ENCODE data around the gene PKD1L1. TPM values are rescaled to one million over a fixed set of nuclear protein-coding genes. Genes with fewer than 3 reads are reported as not detected.

The PKD1L1 gene
- polyA plus RNA-seq, 1 of the 3 experiments (the other 2 are of a cell fraction) = 0.10 TPM

GRCh38 chr7:47783456-47784223, 164.6 kb downstream of the PKD1L1 start:
- peak overlapping the region; percentile 96 to 99 for H3K27ac ChIP-seq (ENCODE audit: low read depth in 2 of 2, low read length in 1 of 2)
- peak overlapping the region; percentile 72 for H3K4me2 ChIP-seq
- H3K9me3 ChIP-seq = no peaks in the 10 kb centered on the region
- no peak overlapping the region for H3K4me3 ChIP-seq (ENCODE audit: low read depth in 2 of 2, low read length in 1 of 2)
- no peaks in the 10 kb centered on the region for H3K9me2 ChIP-seq
- WGBS (ENCODE audit: low lambda C conversion rate) = 9% methylated on average over 5 of the region's 5 CpGs
- no peak for DNase-seq
- no peaks in the 10 kb centered on the region for H3K36me3 ChIP-seq (replicated peaks in 1 of 2; ENCODE audit: control insufficient read depth in 1 of 2, insufficient read depth in 2 of 2, low read length in 1 of 2)
- no peaks in the 10 kb centered on the region for H3K27me3 ChIP-seq (ENCODE audit: insufficient read depth)
- H3K79me2 ChIP-seq (ENCODE audit: insufficient read depth) = no peaks in the 10 kb centered on the region
- peak overlapping the region; percentile 78 for H3K9ac ChIP-seq
- H3F3A ChIP-seq (replicated peaks; ENCODE audit: insufficient read depth) = peaks cover 47% of the 10 kb centered on the region
- H4K20me1 ChIP-seq (ENCODE audit: insufficient read depth) = no peaks in the 10 kb centered on the region
- H3K4me1 ChIP-seq (ENCODE audit: control insufficient read depth in 1 of 2, insufficient read depth in 2 of 2, low read depth in 1 of 2, low read length in 1 of 2) = peaks cover 15 to 52% of the 10 kb centered on the region in 2 experiments
- POLR2A ChIA-PET = no interaction called here
- no peak overlapping the region for H2AFZ ChIP-seq (ENCODE audit: low read depth)
- CTCF ChIA-PET = interaction anchor here (0.6 to 1.9 kb wide), 6 partner anchors 11 to 529 kb away, joined by 3 to 4 read pairs (median 3); no protein-coding TSS in a partner anchor
- TF ChIP-seq YY1 (IDR thresholded peaks at IDR 0.05; ENCODE audit: low read depth) (peak; percentile 61; the same call in 1 of the 2 replicates), MEF2A (IDR thresholded peaks at IDR 0.05; ENCODE audit: borderline replicate concordance, low read depth) (peak; percentile 82), ELF1 (IDR thresholded peaks at IDR 0.05) (no peak), TAF1 (IDR thresholded peaks at IDR 0.05; ENCODE audit: borderline replicate concordance, low read depth, low read length) (0 out of 2 replicates have a peak, but pooled peaks have one; percentile 52), GATA2 (CRISPR knock-in tag; IDR thresholded peaks at IDR 0.05) (no peak), MAX (IDR thresholded peaks at IDR 0.05; ENCODE audit: low read depth) (peak; percentile 63), NRF1 (IDR thresholded peaks at IDR 0.05; ENCODE audit: low read depth, low read length) (no peak), TEAD4 (IDR thresholded peaks at IDR 0.05; ENCODE audit: borderline replicate concordance, insufficient read depth) (peak; percentile 99), RAD21 (IDR thresholded peaks at IDR 0.05; ENCODE audit: low read length) (no peak; the same call in 1 of the 2 replicates), MXI1 (IDR thresholded peaks at IDR 0.05; ENCODE audit: low read depth, low read length) (no peak), POLR2AphosphoS5 (IDR thresholded peaks at IDR 0.05; ENCODE audit: low read depth, low read length) (peak; percentile 95; the same call in 1 of the 2 replicates), SMC3 (IDR thresholded peaks at IDR 0.05; ENCODE audit: low read depth, low read length) (no peak), RFX5 (IDR thresholded peaks at IDR 0.05; ENCODE audit: low read length) (no peak), USF1 (IDR thresholded peaks at IDR 0.05; ENCODE audit: borderline replicate concordance, low read depth) (peak; percentile 41), SIN3A (IDR thresholded peaks at IDR 0.05; ENCODE audit: borderline replicate concordance, low read depth, low read length) (peak; percentile 86), JUND (IDR thresholded peaks at IDR 0.05) (peak; percentile 100), RXRA (IDR thresholded peaks at IDR 0.05; ENCODE audit: borderline replicate concordance, low read depth) (peak; percentile 98), FOXJ3 (CRISPR knock-in tag; IDR thresholded peaks at IDR 0.05) (no peak), TCF12 (IDR thresholded peaks at IDR 0.05) (peak; percentile 99), PBX3 (IDR thresholded peaks at IDR 0.05) (peak; percentile 98), FOSL2 (IDR thresholded peaks at IDR 0.05; ENCODE audit: borderline replicate concordance, low read depth) (peak; percentile 99), USF2 (IDR thresholded peaks at IDR 0.05; ENCODE audit: borderline replicate concordance, low read depth, low read length) (no peak), EP300 (IDR thresholded peaks at IDR 0.05; ENCODE audit: borderline replicate concordance in 1 of 2, low read depth in 1 of 2, low read length in 1 of 2) (peak; percentile 96 to 100), EZH2phosphoT487 (IDR thresholded peaks at IDR 0.05; ENCODE audit: borderline replicate concordance, low read depth) (no peak), GABPA (IDR thresholded peaks at IDR 0.05; ENCODE audit: low read depth) (peak; percentile 21; the same call in 1 of the 2 replicates), IRF3 (IDR thresholded peaks at IDR 0.05; ENCODE audit: low read depth, low read length) (no peak), CHD2 (IDR thresholded peaks at IDR 0.05; ENCODE audit: low read length, partially characterized antibody) (no peak), ZBTB33 (IDR thresholded peaks at IDR 0.05; ENCODE audit: borderline replicate concordance, low read depth) (peak; percentile 91)

Measured in SK-N-SH (cell line).